HG02759 (cell line): ENCODE data around the gene CAMK2N1.

Experiments
- ATAC-seq: cut with Tn5 transposase; IDR thresholded peaks from one replicate; pipeline ENCODE4 v1.9.1; 2021; ENCODE audit warnings: mild to moderate bottlenecking, moderate library complexity; ENCODE audit not compliant: unreplicated experiment

CAMK2N1 gene

DNA sequence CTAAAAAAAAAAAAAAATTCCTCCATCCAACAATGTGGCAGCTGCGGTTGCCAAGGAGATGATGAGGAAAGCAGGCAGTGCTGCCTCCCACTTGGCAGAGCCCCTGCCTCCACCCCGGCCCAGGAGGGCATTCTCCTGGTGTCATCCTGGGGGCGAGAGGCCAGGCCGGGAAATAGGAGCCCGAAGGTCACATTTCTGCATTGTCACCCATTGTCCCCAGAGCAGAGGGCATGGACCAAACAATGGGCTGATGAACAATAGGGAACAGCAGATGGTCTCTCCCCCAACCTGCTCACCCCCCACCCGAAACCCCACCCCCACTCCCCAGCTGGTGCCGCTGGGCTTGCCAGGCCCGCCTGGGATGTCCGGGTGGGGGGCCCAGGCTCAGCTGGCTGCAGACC, 37.3 kb downstream of the CAMK2N1 start:
- ATAC-seq = no peak

- ATAC-seq = no peak
Measured at GRCh38 chr1:20447794-20448193, 38.2 kb downstream of the CAMK2N1 start.

- no peak for ATAC-seq
Measured at GRCh38 chr1:20446796-20447195, 39.2 kb downstream of the CAMK2N1 start.

- no peak for ATAC-seq
Measured at GRCh38 chr1:20445956-20446355, 40.1 kb downstream of the CAMK2N1 start.

GRCh38 chr1:20443703-20444586, 42.1 kb downstream of the CAMK2N1 start:
- no peak for ATAC-seq

DNA sequence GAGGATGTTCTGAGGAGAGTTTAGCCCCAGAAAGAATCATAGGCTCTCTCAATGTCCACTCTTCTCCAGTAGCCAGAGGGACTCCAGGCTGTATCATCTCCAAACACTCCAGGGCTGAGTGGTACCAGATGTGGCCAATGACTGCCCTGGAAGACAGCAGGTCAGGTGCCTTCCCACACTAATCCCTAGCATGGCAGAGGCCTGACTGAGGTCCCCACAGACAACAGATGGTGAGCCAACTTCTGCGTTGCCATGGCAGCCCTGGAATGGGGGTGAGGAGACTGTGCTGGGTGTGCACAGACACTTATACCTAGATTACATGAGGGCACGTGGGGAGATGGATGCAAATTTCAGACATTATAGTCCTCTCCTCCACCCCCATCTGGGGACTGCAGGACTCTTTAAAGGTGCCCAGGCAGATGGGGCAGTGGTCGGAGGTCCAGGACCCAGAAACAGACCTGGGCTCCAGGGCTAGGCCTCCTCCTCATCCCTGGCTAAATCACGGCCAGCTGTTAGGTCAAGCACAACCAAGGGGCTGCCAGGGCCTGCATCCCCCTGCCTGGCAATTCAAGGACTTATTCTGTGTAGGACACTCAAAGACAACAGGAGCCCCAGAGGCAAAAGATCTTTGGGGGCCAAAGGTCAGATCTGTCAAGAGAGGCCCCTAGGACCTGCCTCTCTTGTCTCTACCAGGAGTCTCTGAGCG, 42.9 kb downstream of the CAMK2N1 start:
- ATAC-seq = no peak

GRCh38 chr1:20440785-20441200, 45.2 kb downstream of the CAMK2N1 start:
- ATAC-seq = no peak

DNA sequence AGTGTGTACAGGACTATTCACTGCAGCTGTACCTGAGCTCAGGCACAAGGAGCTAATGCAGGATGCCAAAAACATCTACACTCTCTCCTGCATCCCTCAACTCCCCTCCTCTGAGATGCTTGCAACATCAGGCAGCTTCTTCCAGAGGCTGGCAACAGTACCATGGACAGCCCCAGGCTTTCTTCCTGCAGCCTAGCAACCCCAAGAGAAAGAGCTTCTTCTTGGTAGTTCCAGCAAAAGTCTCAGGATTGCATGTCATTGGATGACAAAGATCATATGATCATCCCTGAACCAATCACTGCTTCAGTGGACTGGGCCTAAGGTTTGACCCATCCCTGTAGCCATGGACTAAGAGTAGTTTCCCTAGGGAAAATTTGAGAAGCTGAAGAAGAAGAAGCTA, 46.7 kb downstream of the CAMK2N1 start:
- ATAC-seq = no peak

DNA sequence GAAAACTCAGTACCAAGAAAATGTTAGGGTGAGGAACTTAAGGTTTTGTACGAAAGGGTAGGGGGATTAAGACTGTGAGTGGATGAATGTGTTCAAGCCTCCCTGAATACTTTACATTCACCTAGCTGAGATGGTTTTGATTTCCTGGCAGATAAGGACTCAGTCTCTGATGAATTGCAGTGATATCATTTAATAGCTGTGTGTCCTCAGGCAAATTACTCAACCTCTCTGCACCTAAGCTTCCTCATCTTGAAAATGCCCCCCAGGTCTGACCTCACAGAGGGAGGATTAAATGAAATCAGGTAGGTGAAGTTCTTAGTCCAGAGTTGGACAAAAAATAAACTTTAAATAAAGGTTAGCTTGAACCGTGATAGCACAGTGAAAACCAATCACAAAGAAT, 48.4 kb downstream of the CAMK2N1 start:
- ATAC-seq = no peak

- ATAC-seq = no peak
Measured at GRCh38 chr1:20432891-20433290, 53.1 kb downstream of the CAMK2N1 start.
